GM23248 (cell line): ENCODE measurements around the gene MEGF6.

Experiments
- EZH2 ChIP-seq: fragments of 200-600 bp; sonication (generic); IDR thresholded peaks from 2 replicates; pipeline ENCODE4 v1.6.1; 2018; ENCODE audit warnings: antibody characterized with exemption, mild to moderate bottlenecking; ENCODE audit not compliant: insufficient read depth, poor library complexity, severe bottlenecking
- EZH2phosphoT487 ChIP-seq: fragments of 200-600 bp; sonication (generic); IDR thresholded peaks from 2 replicates; pipeline ENCODE4 v1.6.1; 2018; ENCODE audit warnings: antibody characterized with exemption, moderate library complexity, mild to moderate bottlenecking, low read depth; ENCODE audit not compliant: insufficient read depth

GRCh38 chr1:3595949-3596348 is 15.4 kb downstream of the MEGF6 start:
- no peak for TF ChIP-seq EZH2
- TF ChIP-seq EZH2phosphoT487, result no peak
